Stomach (tissue), 4 donors: ENCODE results near the gene CCL22.

ENCODE experiments used
- CTCF ChIP-seq, 7 experiments: fragments of 450-650 bp in 4 of 7; fragments of 200-600 bp in 3 of 7; sonication (generic) in 3 of 7; IDR thresholded peaks; one replicate each; pipeline ENCODE4 v1.5.1; 2016 to 2019; ENCODE audit warnings: antibody characterized with exemption in 7 of 7, control low read depth in 2 of 7, mild to moderate bottlenecking in 1 of 7
- POLR2AphosphoS5 ChIP-seq, 3 donors: sonication (generic); formaldehyde crosslinking; IDR thresholded peaks; one replicate each; pipeline ENCODE4 v1.6.1; 2016; ENCODE audit warnings: antibody characterized with exemption in 3 of 3

- TF ChIP-seq CTCF (IDR thresholded peaks at IDR 0.05) (no peak), POLR2AphosphoS5 (IDR thresholded peaks at IDR 0.05) (no peak)
Measured at GRCh38 chr16:57391708-57392107, 33.1 kb downstream of the CCL22 start.
